ENCODE measurements around the gene GCGR. TPM values are rescaled to one million over a fixed set of nuclear protein-coding genes. Genes with fewer than 3 reads are reported as not detected.

The GCGR gene
- total RNA-seq, 2 donors from 2014 or later = 0.52 to 5.3 TPM

- H3K27me3 ChIP-seq = peaks cover 4 to 36% of the 10 kb centered on the region in 2 donors
- WGBS, 2 donors = 84 to 85% methylated on average over 9 of the region's 9 CpGs
- intact Hi-C loops (cut with DNase I) = no loop called here
These were observed 2.6 kb upstream of the GCGR start for GRCh38 chr17:81801327-81801726.

GRCh38 chr17:81802048-81802758 lies 1.7 kb upstream of the GCGR start:
- WGBS, 2 donors = 67 to 82% methylated on average over 9 of the region's 9 CpGs
- no peak for ATAC-seq

More at GRCh38 chr17:81801327-81801726, 2.6 kb upstream of the GCGR start:
- no peak for TF ChIP-seq CTCF (IDR thresholded peaks at IDR 0.05)
- no peak for TF ChIP-seq POLR2A (IDR thresholded peaks at IDR 0.05)
- DNase-seq (no peak), ATAC-seq (no peak)
- no peaks in the 10 kb centered on the region for H3K36me3 ChIP-seq (replicated peaks in 1 of 2; ENCODE audit: insufficient read depth in 1 of 2, low read depth in 2 of 2)
- no peak overlapping the region for H3K27ac ChIP-seq
- H3K9me3 ChIP-seq = no peaks in the 10 kb centered on the region
- H3K4me3 ChIP-seq = no peak overlapping the region
- H3K4me1 ChIP-seq = peaks cover 22% of the 10 kb centered on the region

GRCh38 chr17:81802856-81803643 lies 900 bp upstream of the GCGR start:
- DNase-seq = no peak

More at GRCh38 chr17:81802048-81802758, 1.7 kb upstream of the GCGR start:
- Histone ChIP-seq H3K36me3 (replicated peaks in 1 of 2; ENCODE audit: insufficient read depth in 1 of 2, low read depth in 2 of 2) (no peaks in the 10 kb centered on the region), H3K9me3 (no peaks in the 10 kb centered on the region), H3K27ac (no peak overlapping the region), H3K4me3 (no peak overlapping the region), H3K27me3 (peaks cover 4 to 42% of the 10 kb centered on the region in 2 donors), H3K4me1 (peaks cover 22% of the 10 kb centered on the region)
- TF ChIP-seq CTCF (IDR thresholded peaks at IDR 0.05) = no peak
- no peak for TF ChIP-seq POLR2A (IDR thresholded peaks at IDR 0.05)
- intact Hi-C loops (cut with DNase I) = no loop called here
- DNase-seq = no peak

GRCh38 chr17:81804559-81805399 lies 829 bp downstream of the GCGR start:
- no peak for TF ChIP-seq CTCF (IDR thresholded peaks at IDR 0.05)
- TF ChIP-seq POLR2A (IDR thresholded peaks at IDR 0.05) = no peak
- Histone ChIP-seq H3K36me3 (replicated peaks in 1 of 2; ENCODE audit: insufficient read depth in 1 of 2, low read depth in 2 of 2) (no peaks in the 10 kb centered on the region), H3K9me3 (no peaks in the 10 kb centered on the region), H3K27me3 (peaks cover 4 to 42% of the 10 kb centered on the region in 2 donors), H3K4me1 (peaks cover 22% of the 10 kb centered on the region), H3K27ac (no peak overlapping the region), H3K4me3 (no peak overlapping the region)
- WGBS, 2 donors = 3 to 4% methylated on average over 15 to 65 of the region's 65 CpGs
- peak in 2 of 4 donors; percentile 54 for DNase-seq
- intact Hi-C loops (cut with DNase I) = no loop called here
- peak; percentile 36 for ATAC-seq

More at GRCh38 chr17:81802856-81803643, 900 bp upstream of the GCGR start:
- Histone ChIP-seq H3K4me1 (peaks cover 22% of the 10 kb centered on the region), H3K9me3 (no peaks in the 10 kb centered on the region), H3K27me3 (peaks cover 4 to 42% of the 10 kb centered on the region in 2 donors), H3K27ac (no peak overlapping the region), H3K36me3 (replicated peaks in 1 of 2; ENCODE audit: insufficient read depth in 1 of 2, low read depth in 2 of 2) (no peaks in the 10 kb centered on the region), H3K4me3 (no peak overlapping the region)
- TF ChIP-seq POLR2A (IDR thresholded peaks at IDR 0.05) (no peak), CTCF (IDR thresholded peaks at IDR 0.05) (no peak)
- 28 to 45% methylated on average over 15 to 26 of the region's 26 CpGs for WGBS, 2 donors
- ATAC-seq = no peak
- intact Hi-C loops (cut with DNase I) = no loop called here

Measured in body of pancreas (tissue), 4 donors.